ENCODE results near the gene DAB2IP.

DNA sequence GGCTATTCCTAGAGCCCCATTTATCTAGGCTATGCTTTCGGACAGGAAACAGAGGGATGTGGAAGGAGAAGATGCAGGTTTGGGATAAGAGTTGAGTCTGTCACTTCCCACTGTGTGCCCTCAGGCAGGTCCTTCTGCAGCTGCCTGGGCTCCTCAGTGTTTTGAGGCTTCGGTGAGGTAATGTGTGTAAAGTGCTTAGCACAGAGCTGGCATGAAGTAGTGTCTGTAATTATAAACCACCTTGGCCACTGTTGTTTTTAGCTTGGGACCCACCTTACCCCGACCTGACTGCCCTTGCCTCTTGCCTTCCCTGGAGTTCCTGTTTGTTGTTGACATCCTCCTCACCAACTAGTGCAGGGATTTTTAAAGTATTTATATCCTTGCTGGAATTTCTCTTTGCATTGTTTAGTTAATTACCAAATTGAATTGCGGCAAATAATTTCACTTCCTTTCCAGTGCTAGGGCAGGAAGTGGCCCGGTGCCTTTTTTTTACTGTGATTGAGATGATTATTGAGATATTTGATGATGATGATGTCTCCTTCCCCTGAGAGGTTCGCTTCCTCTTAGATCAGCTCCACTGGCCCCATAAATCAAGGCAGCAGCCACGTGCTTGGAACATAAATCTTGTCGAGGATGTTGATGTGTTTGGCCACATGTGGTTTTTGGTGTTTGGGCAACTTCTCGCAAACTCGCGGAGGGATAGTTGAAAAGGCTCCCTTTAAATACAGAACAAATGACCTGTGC is 38.3 kb upstream of the DAB2IP start:
- TF ChIP-seq, protein P1, sequence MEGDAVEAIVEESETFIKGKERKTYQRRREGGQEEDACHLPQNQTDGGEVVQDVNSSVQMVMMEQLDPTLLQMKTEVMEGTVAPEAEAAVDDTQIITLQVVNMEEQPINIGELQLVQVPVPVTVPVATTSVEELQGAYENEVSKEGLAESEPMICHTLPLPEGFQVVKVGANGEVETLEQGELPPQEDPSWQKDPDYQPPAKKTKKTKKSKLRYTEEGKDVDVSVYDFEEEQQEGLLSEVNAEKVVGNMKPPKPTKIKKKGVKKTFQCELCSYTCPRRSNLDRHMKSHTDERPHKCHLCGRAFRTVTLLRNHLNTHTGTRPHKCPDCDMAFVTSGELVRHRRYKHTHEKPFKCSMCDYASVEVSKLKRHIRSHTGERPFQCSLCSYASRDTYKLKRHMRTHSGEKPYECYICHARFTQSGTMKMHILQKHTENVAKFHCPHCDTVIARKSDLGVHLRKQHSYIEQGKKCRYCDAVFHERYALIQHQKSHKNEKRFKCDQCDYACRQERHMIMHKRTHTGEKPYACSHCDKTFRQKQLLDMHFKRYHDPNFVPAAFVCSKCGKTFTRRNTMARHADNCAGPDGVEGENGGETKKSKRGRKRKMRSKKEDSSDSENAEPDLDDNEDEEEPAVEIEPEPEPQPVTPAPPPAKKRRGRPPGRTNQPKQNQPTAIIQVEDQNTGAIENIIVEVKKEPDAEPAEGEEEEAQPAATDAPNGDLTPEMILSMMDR (IDR thresholded peaks at IDR 0.05; ENCODE audit: borderline replicate concordance, extremely low read depth, low read length, poor library complexity, severe bottlenecking) = no peak
- TF ChIP-seq EZH2 (IDR thresholded peaks at IDR 0.05; ENCODE audit: borderline replicate concordance, low read depth, low read length, severe bottlenecking) = no peak

Data from DND-41 (cell line).